ENCODE measurements around the gene MTMR10. TPM values are rescaled to one million over a fixed set of nuclear protein-coding genes. Genes with fewer than 3 reads are reported as not detected.

MTMR10 gene
- total and polyA plus RNA-seq, 9 donors: 14.1 to 35.8 (median 23.4) TPM

DNA sequence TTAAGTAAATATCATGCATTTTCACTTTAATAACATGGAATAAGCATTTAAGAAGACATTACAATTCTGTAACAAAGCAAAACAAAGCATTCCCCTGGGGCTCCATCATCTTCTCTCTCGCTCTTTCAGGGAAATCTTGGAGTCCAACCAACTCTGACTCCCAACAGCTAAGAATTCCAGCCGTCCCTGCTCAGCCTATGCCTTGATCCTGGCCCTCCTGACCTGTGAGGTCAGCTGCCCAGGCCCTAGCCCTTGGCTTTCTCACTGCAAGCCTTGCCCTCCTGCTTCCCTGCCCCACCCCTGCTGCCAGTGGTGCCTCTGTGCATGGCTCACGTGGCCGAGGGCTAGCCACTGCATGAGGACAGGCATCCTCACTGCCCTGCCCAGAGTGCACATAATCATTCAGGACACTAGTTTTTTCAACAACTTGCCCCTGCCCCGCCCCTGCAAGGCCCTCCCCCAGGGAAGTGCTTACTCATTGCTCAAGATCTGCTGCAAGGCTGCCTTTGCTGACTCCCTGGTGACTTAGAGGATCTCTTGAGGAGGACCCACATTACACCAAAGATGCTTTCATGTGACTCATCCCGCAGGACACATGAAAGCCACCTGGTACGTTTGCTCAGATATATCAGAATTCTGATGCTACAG lies 37.6 kb downstream of the MTMR10 start:
- Histone ChIP-seq H3K36me3 (no peaks in the 10 kb centered on the region), H3K4me1 (ENCODE audit: insufficient read depth) (peaks cover 4% of the 10 kb centered on the region), H3K4me3 (no peak overlapping the region), H3K27ac (no peak overlapping the region), H3K27me3 (no peaks in the 10 kb centered on the region), H3K9me3 (no peaks in the 10 kb centered on the region)
- peak in 1 of 5 donors; percentile 57 for DNase-seq
- TF ChIP-seq, protein P1, sequence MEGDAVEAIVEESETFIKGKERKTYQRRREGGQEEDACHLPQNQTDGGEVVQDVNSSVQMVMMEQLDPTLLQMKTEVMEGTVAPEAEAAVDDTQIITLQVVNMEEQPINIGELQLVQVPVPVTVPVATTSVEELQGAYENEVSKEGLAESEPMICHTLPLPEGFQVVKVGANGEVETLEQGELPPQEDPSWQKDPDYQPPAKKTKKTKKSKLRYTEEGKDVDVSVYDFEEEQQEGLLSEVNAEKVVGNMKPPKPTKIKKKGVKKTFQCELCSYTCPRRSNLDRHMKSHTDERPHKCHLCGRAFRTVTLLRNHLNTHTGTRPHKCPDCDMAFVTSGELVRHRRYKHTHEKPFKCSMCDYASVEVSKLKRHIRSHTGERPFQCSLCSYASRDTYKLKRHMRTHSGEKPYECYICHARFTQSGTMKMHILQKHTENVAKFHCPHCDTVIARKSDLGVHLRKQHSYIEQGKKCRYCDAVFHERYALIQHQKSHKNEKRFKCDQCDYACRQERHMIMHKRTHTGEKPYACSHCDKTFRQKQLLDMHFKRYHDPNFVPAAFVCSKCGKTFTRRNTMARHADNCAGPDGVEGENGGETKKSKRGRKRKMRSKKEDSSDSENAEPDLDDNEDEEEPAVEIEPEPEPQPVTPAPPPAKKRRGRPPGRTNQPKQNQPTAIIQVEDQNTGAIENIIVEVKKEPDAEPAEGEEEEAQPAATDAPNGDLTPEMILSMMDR (IDR thresholded peaks at IDR 0.05): no peak
- no peak for TF ChIP-seq EP300 (IDR thresholded peaks at IDR 0.05)
- no peak for TF ChIP-seq POLR2A (IDR thresholded peaks at IDR 0.05)
- intact Hi-C loops (cut with DNase I): no loop called here
- 47 to 53% (median 52%) methylated on average over 7 of the region's 7 CpGs for WGBS, 3 donors

DNA sequence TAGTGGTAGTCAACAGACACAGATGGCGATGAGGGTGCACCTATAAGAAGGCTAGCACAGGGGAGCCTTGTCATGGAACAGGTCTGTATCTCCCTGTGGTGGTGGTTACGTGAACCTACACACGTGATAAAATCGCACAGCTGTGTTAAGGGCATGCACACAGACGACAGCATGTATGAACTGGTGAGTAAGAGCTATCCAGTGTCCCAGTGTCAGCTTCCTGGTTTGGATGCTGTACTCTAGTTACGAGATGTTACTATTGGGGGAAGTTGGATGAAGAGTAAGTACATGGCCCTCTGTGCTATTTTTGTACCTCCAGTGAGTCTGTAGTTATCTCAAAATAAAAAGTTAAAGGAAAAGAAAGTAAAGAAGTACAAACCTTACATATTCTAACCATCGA lies 38.2 kb downstream of the MTMR10 start:
- DNase-seq: no peak
- Histone ChIP-seq H3K27ac (no peak overlapping the region), H3K9me3 (no peaks in the 10 kb centered on the region), H3K4me3 (no peak overlapping the region), H3K36me3 (no peaks in the 10 kb centered on the region), H3K27me3 (no peaks in the 10 kb centered on the region), H3K4me1 (ENCODE audit: insufficient read depth) (peaks cover 4% of the 10 kb centered on the region)
- intact Hi-C loops (cut with DNase I): no loop called here
- 71 to 72% (median 72%) methylated on average over 7 of the region's 7 CpGs for WGBS, 3 donors
- no peak for TF ChIP-seq POLR2A (IDR thresholded peaks at IDR 0.05)
- TF ChIP-seq, protein P1 (IDR thresholded peaks at IDR 0.05): no peak
- no peak for TF ChIP-seq EP300 (IDR thresholded peaks at IDR 0.05)

DNA sequence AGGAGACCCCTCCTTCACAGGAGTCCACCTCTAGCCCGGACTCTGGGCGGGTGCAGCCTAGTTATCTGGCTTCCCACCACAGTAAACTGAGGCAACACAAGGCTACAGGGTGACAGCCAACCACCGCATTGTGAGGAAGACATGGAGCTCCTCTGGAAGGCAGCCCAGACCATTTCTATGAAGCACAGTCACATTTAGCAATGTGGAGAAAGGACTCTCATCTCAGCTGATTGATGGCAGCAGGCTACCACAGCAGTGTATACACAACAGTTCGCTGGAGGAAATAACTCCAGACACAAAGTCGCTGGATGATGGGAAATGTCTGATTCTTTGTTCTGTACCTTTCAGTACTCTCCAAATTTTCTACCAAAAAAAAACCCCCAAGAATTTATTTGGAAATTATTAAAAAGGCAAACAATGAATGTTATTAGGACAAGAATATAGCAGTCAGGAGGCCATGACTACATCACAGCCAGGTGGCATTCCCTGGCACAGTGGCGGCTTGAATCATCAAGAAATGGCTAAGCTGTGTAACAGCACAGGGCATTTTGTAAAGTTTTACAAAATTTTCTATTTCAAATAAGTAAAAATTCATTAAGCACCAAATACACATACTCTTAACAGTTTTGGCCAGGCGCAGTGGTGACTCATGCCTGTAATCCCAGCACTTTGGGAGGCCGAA lies 47.6 kb downstream of the MTMR10 start:
- WGBS, 3 donors: 78 to 90% (median 88%) methylated on average over 8 of the region's 8 CpGs
- Histone ChIP-seq H3K27ac (no peak overlapping the region), H3K27me3 (no peaks in the 10 kb centered on the region), H3K36me3 (no peaks in the 10 kb centered on the region), H3K9me3 (no peaks in the 10 kb centered on the region), H3K4me1 (ENCODE audit: insufficient read depth) (no peaks in the 10 kb centered on the region), H3K4me3 (no peak overlapping the region)
- no peak for TF ChIP-seq EP300 (IDR thresholded peaks at IDR 0.05)
- TF ChIP-seq, protein P1 (IDR thresholded peaks at IDR 0.05): no peak
- no peak for TF ChIP-seq POLR2A (IDR thresholded peaks at IDR 0.05)
- no peak for DNase-seq
- intact Hi-C loops (cut with DNase I): no loop called here

DNA sequence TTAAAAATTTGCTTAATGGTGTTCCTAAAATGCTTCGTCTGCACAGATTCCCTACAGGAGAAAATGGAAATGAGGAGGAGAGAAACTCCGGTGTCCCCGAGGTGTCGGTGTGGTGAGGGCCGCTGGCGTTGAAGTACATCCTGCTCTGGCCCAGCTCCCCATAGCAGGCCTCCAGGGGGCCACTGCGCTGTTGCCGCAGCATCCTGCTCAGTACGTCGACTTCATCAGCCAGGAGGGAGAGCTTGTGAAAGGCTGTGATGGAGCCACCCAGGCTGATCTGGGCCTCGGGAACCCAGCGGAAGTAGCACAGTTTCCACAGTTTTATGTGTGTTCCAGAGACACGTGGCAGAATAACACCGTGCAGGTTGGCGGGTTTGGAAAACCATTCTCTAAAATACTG lies 49.9 kb downstream of the MTMR10 start:
- no peaks in the 10 kb centered on the region for H3K9me3 ChIP-seq
- TF ChIP-seq POLR2A (IDR thresholded peaks at IDR 0.05) (no peak), EP300 (IDR thresholded peaks at IDR 0.05) (no peak)
- TF ChIP-seq, protein P1 (IDR thresholded peaks at IDR 0.05): no peak
- no peak for DNase-seq
- H3K27me3 ChIP-seq: no peaks in the 10 kb centered on the region
- no peaks in the 10 kb centered on the region for H3K4me1 ChIP-seq (ENCODE audit: insufficient read depth)
- H3K4me3 ChIP-seq: no peak overlapping the region
- 89 to 91% (median 90%) methylated on average over 15 of the region's 15 CpGs for WGBS, 3 donors
- intact Hi-C loops (cut with DNase I): no loop called here
- H3K27ac ChIP-seq: no peak overlapping the region
- H3K36me3 ChIP-seq: no peaks in the 10 kb centered on the region

Measured in ovary (tissue), 9 donors.